ENCODE data around the gene RNF133. TPM values are rescaled to one million over a fixed set of nuclear protein-coding genes. Genes with fewer than 3 reads are reported as not detected.
"Not testable (repeated sequence)": the region's sequence is repeated elsewhere in the genome, so short reads cannot be mapped to it uniquely, and the experiment has no call there.

Gene RNF133
- total RNA-seq, 1 donor from 2014 or later, result not detected

GRCh38 chr7:122679813-122680212, 19.1 kb downstream of the RNF133 start:
- Histone ChIP-seq H3K36me3 (ENCODE audit: control insufficient read depth, insufficient read depth, low read length) (no peaks in the 10 kb centered on the region), H3K4me3 (ENCODE audit: low read depth, low read length) (no peak overlapping the region), H3K27me3 (ENCODE audit: control insufficient read depth, insufficient read depth, low read length) (no peaks in the 10 kb centered on the region)
- no peak for TF ChIP-seq CTCF (IDR thresholded peaks at IDR 0.05; ENCODE audit: insufficient read depth, low read length, poor library complexity, severe bottlenecking)
- DNase-seq (ENCODE audit: low read depth), result no peak

GRCh38 chr7:122679269-122679709, 19.6 kb downstream of the RNF133 start:
- DNase-seq (ENCODE audit: low read depth); H3K27me3 ChIP-seq (ENCODE audit: control insufficient read depth, insufficient read depth, low read length): not testable (repeated sequence)

GRCh38 chr7:122677149-122677548, 21.8 kb downstream of the RNF133 start:
- Histone ChIP-seq H3K36me3 (ENCODE audit: control insufficient read depth, insufficient read depth, low read length) (no peaks in the 10 kb centered on the region), H3K4me3 (ENCODE audit: low read depth, low read length) (no peak overlapping the region), H3K27me3 (ENCODE audit: control insufficient read depth, insufficient read depth, low read length) (no peaks in the 10 kb centered on the region)
- TF ChIP-seq CTCF (IDR thresholded peaks at IDR 0.05; ENCODE audit: insufficient read depth, low read length, poor library complexity, severe bottlenecking), result no peak
- no peak for DNase-seq (ENCODE audit: low read depth)

More at GRCh38 chr7:122679269-122679709, 19.6 kb downstream of the RNF133 start:
- not testable (repeated sequence) for H3K4me3 ChIP-seq (ENCODE audit: low read depth, low read length); H3K36me3 ChIP-seq (ENCODE audit: control insufficient read depth, insufficient read depth, low read length)

GRCh38 chr7:122676466-122676865, 22.5 kb downstream of the RNF133 start:
- no peak for DNase-seq (ENCODE audit: low read depth)
- no peaks in the 10 kb centered on the region for H3K27me3 ChIP-seq (ENCODE audit: control insufficient read depth, insufficient read depth, low read length)
- TF ChIP-seq CTCF (IDR thresholded peaks at IDR 0.05; ENCODE audit: insufficient read depth, low read length, poor library complexity, severe bottlenecking), result no peak
- no peak overlapping the region for H3K4me3 ChIP-seq (ENCODE audit: low read depth, low read length)
- no peaks in the 10 kb centered on the region for H3K36me3 ChIP-seq (ENCODE audit: control insufficient read depth, insufficient read depth, low read length)

GRCh38 chr7:122675621-122676020, 23.3 kb downstream of the RNF133 start:
- no peak for DNase-seq (ENCODE audit: low read depth)
- H3K36me3 ChIP-seq (ENCODE audit: control insufficient read depth, insufficient read depth, low read length), result no peaks in the 10 kb centered on the region
- TF ChIP-seq CTCF (IDR thresholded peaks at IDR 0.05; ENCODE audit: insufficient read depth, low read length, poor library complexity, severe bottlenecking), result no peak
- H3K27me3 ChIP-seq (ENCODE audit: control insufficient read depth, insufficient read depth, low read length), result no peaks in the 10 kb centered on the region
- no peak overlapping the region for H3K4me3 ChIP-seq (ENCODE audit: low read depth, low read length)

- Histone ChIP-seq H3K27me3 (ENCODE audit: control insufficient read depth, insufficient read depth, low read length) (no peaks in the 10 kb centered on the region), H3K4me3 (ENCODE audit: low read depth, low read length) (no peak overlapping the region), H3K36me3 (ENCODE audit: control insufficient read depth, insufficient read depth, low read length) (no peaks in the 10 kb centered on the region)
- no peak for DNase-seq (ENCODE audit: low read depth)
- no peak for TF ChIP-seq CTCF (IDR thresholded peaks at IDR 0.05; ENCODE audit: insufficient read depth, low read length, poor library complexity, severe bottlenecking)
These were observed 23.9 kb downstream of the RNF133 start for GRCh38 chr7:122675011-122675410.
